OCI-LY3 (cell line): ENCODE results near the gene ZNF134.

Experiments
- CTCF ChIP-seq: fragments of 200-600, 300-600 bp; sonication (generic); IDR thresholded peaks from 2 replicates; pipeline ENCODE4 v1.5.1; 2014; ENCODE audit warnings: antibody characterized with exemption, low read length, low read depth
- EZH2phosphoT487 ChIP-seq: fragments of 200-600 bp; shearing (Covaris generic); IDR thresholded peaks from 2 replicates; pipeline ENCODE4 v1.6.1; 2018; ENCODE audit warnings: antibody characterized with exemption, mixed run types, low read depth

DNA sequence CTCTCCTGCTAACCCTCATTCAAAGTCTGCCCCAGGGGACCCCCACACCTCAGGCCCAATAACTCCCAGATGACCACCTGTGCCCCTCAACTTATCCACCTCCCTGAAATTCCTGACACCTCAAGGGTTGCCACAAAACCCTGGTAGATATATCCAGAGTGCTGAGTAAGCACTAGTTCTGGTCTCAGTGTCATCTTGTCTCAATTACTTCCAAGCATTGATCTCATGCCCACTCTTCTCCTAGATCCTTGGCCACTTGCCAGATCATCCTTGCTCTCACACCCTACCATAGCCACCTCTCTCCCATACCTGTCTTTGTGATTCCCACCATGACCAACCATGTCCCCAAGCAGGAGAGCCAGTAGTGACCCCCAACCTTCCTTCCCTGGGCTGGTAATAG lies 37.4 kb upstream of the ZNF134 start:
- TF ChIP-seq CTCF (no peak), EZH2phosphoT487 (no peak)
